AG09309 (cell line): ENCODE results near the gene WASF2.

ENCODE experiments used
- DNase-seq: peaks from one replicate; pipeline ENCODE4 v3.0.0-alpha.2; 2010; ENCODE audit warnings: low read depth
- H3K4me3 ChIP-seq: 2 replicates; pipeline ENCODE4 v1.5.1; 2011; ENCODE audit warnings: mild to moderate bottlenecking, low read depth, low read length, moderate library complexity; ENCODE audit not compliant: control insufficient read depth
- TF ChIP-seq, protein P1 (sequence below): IDR thresholded peaks from 2 replicates; pipeline ENCODE4 v1.5.1; 2011; ENCODE audit warnings: mild to moderate bottlenecking, low read depth, low read length, inconsistent platforms; ENCODE audit not compliant: insufficient read depth, control insufficient read depth; ENCODE audit errors: missing control alignments

Gene WASF2

DNA sequence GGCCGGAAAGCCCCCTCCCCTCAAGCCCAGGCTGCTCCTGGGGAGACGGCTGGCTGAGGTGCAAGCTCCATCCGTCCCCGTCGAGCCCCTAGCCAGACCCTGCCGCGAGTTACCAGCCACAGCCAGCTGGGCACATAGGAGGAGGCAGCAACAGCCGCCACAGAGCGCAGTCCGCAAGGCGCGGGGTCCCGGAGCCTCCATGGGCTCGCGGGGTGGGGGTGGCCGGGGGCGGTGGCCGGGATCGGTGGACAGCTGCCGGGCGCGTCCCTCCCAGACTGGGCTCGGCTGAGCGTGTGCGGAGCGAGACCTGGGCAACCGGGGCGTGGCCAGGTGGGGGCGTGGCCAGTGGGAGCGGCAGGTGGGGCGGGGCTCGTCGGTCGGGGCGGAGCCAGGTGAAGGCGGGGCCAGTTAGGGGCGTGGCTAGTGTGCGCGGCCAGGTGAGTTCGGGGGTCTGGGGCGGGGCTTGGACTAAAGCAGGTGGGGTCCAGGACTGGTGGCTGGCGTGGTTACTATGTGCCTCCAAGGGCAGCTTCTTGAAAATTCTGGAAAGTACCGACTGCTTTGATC is 106.8 kb downstream of the WASF2 start, which contains the start of gene CD164L2:
TSS of gene CD164L2 (minus strand) at position 295 of the 567 bp plus-strand sequence. CDS start at position 201, 94 bp downstream.
- no peak for DNase-seq
- TF ChIP-seq, protein P1, sequence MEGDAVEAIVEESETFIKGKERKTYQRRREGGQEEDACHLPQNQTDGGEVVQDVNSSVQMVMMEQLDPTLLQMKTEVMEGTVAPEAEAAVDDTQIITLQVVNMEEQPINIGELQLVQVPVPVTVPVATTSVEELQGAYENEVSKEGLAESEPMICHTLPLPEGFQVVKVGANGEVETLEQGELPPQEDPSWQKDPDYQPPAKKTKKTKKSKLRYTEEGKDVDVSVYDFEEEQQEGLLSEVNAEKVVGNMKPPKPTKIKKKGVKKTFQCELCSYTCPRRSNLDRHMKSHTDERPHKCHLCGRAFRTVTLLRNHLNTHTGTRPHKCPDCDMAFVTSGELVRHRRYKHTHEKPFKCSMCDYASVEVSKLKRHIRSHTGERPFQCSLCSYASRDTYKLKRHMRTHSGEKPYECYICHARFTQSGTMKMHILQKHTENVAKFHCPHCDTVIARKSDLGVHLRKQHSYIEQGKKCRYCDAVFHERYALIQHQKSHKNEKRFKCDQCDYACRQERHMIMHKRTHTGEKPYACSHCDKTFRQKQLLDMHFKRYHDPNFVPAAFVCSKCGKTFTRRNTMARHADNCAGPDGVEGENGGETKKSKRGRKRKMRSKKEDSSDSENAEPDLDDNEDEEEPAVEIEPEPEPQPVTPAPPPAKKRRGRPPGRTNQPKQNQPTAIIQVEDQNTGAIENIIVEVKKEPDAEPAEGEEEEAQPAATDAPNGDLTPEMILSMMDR = no peak
- no peak within 1 kb of the TSS for H3K4me3 ChIP-seq

DNA sequence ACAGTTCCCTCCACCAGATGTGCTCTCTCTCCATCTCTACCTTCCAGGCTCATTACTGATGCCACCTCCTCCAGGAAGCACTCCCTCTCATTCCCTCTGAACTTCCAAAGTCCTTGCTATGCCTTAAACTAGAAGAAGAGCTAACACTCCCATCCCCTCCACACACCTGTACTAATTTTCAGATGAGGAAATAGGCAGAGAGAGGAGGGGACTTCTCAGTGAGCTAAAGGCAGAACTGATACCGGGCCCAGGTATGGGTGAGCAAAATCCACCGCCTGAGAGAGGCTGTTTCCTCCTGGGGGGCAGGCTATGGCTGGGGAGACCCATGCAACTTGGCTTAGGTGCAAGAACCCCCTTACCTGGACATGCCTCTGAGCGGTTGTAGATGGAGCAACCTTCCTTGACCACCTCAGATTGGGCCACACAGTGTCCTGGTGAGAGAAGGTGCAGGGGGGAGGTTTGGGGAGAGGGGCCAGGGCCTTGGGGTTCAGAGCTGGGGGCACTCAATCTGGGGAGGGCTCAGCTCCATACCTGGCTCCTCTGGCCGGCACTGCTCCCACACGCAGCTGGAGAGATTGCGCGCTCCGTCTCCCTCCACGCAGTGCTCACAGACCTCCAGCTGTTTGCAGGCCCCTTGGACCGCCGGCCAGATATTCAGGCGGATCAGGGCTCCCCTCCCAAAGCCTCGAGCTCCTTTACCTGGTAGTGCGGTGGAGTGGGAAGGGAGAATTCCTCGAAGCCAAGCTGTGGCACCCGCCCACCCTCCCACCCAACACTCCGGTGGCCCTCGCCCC is 107.8 kb downstream of the WASF2 start:
- TF ChIP-seq, protein P1 = no peak
- DNase-seq = no peak
- no peak overlapping the region for H3K4me3 ChIP-seq

DNA sequence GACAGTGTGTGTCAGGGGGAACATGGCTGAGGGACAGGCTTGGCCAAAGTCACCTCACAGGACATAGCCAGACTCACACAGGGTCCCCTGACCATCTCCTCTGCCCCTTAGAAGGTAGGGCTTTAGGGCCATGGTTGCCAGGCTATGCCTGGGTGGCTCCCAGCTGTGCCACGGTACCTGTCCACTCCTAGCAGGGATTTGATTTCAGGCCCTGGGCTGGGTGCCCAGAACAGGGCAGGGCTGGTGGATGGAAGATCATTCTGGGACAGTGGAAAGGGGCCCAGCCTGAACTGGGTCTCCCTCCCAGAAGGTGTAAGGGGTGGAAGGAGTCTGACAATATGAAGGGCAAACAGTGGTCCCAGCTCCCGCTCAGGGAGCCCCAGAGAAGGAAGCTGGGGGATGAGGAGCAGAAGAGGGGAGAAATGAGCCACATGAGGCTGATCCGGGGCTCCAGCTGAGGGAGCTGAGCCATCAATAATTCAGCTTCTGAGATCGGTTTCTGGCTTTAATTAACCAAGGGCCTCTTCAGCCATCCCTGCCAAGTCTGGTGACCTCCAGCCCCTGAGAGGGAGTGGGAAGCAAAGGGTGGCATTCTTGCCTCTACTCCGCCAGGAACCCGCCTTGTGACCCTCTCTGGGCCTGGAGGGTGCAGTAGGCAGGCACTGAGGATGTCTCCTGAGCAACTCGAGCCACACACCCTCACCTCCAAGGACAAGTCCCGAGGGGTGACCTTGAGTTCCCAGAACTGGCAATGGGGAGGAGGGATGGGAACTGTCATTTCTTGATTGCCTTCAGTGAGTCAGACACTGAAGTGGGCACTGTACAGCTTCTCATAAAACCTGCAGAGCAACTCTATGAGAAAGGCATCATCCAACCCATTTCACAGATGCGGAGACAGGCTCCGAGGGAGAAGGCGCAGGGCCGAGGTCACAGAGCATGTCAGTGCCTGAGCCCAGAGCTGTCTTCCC is 108.9 kb downstream of the WASF2 start:
- TF ChIP-seq, protein P1 = no peak
- DNase-seq = no peak
- no peak overlapping the region for H3K4me3 ChIP-seq

DNA sequence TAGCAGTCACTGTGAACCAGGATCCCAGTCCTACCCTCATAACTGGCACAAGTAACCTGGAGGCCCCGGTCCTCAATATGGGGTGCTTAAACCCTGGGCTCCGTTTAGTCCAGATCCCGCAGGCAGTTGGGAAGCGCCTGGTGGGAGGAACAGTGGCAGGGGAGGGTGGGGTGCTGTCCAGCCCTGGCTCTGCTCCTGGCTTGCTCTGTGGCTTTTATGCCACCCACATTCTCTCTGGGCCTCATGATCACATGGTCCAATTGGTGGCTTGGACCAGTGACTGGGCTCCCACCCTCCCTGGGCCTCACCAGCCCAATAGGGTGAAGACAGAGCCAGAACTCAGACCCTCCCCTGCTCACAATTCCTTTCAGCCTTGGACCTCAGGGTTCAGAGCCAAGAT is 109.7 kb downstream of the WASF2 start:
- no peak overlapping the region for H3K4me3 ChIP-seq
- DNase-seq = no peak
- TF ChIP-seq, protein P1 = no peak

DNA sequence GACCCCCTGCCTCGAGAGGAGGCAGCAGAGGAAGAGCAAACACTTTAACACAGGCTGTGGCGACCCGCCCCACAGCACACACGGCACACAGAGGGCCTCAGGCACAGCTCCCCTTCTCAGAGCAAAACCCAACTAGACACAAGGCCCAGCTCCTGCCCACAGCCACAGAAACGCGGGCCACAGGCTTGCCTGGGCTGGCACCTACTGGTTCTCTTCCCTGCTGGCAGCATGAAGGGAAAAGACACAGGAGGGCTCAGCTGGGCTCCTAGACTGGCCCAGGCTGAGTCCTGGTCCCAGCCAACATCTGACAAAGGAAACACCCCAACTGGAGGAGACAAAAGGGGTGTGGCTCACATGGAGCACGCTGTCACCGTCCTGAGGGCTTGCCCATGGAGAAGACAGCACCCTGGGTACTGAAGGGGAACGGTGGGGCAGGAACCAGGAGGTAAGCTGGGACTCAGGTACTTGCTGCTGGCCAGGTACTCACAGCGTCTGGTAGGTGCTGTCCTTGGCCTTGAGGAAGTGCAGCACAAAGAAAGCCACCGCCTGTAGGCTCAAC is 110.3 kb downstream of the WASF2 start:
- TF ChIP-seq, protein P1 = no peak
- DNase-seq = no peak
- no peak overlapping the region for H3K4me3 ChIP-seq
